Activated CD8-positive, alpha-beta memory T cell treated with anti-CD3 and anti-CD28 coated beads, Interleukin-2, amount 50 U/mL, for 1 hour (primary cell): Measurements from ENCODE around the gene FUT1.
"Not testable (repeated sequence)": the region's sequence is repeated elsewhere in the genome, so short reads cannot be mapped to it uniquely, and the experiment has no call there.

Experiments
- DNase-seq: peaks from one replicate; pipeline ENCODE4 v3.0.0-alpha.2; 2020; ENCODE audit errors: extremely low read depth

Gene FUT1

DNA sequence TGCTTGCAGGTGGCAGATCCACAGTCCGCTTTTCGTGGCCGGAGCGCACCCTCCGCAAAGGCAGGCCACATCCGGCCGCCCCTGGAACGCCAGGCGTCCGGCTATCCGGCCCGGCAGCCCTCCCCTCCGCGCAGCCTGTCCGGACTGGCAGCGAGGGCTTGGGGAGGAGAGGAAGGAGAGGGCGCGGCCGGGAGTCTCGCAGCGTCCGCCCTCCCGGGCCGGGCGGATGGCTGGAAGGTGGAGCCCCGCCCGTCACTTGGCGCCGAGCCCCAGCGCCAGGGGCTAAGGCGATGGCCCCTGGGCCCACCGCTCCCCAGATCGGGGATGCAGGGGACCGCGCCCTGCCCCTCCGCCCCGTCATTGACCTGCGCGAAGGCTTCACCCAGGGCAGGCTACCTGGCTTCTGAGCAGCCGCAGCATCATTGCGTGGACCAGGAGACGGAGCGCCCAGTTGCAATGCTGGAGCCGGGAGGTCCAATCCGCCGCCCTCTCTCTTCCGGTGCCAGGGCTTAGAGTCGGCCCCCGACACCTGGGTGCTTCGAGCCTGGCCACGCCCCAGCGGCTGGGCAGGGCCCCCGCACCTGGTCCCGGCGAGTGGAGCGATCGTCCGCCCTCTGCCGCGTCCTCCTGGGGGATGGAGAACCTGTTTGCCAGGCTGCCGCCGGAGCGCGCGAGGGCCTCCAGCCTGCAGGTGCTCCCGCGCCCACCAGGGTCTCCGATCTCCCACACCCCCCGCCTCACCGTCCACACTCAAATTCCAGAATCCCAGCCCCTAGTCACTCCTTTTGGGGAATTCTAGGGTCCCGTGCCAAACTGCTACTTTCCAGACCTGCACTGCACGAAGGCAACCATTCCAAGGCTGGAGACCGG, at the start of gene FUT1:
Gene FUT1, minus strand, starts transcription at position 146 of the 870 bp plus-strand sequence. CDS start 1,360 bp downstream, outside the sequence.
- DNase-seq: no peak

DNA sequence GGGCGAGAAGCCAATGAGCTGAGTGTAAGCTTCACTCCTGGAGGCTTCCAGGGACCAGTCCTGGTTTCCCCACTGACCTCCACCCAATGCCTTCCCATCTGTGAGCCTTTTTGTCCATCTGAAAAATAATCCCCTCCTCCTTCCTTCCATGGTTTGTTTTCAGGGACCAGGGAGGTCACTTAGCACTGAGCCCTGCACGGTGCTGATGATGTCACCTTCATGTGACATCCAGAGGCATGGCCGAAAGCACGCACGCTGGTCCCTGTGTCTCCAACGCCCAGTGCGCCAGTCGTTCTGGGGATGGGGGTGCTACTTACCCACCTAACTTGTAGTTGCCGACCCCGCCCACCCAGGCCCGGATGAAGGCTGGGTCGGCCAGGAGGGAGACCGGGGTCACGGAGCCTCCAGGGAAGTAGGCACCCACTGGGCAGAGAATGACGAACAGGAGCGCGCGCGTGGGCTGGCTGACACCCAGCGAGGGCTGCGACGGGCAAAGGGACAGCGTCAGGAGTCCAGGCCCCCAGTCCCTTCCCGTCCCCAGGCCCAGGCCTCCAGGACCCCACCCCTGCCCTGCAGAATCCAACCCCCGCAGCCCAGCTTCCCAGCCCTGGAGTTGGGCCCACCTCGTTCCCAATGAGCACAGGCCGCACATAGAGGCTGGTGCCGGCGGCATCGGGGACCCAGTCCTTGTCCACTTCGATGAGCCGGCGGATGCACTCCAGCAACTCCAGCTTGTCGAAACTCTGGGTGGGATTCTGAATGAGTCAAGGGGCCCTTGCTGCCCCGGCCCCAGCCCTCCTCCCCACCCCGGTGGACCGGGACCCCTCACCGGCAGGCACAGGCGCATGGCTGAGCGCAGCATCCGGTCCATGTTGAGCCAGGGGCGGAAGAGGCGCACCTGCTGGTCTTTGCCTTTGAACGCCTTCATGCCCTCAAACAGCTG, 47.2 kb upstream of the FUT1 start:
- no peak for DNase-seq

GRCh38 chr19:48798937-48799336, 46.5 kb upstream of the FUT1 start:
- no peak for DNase-seq

DNA sequence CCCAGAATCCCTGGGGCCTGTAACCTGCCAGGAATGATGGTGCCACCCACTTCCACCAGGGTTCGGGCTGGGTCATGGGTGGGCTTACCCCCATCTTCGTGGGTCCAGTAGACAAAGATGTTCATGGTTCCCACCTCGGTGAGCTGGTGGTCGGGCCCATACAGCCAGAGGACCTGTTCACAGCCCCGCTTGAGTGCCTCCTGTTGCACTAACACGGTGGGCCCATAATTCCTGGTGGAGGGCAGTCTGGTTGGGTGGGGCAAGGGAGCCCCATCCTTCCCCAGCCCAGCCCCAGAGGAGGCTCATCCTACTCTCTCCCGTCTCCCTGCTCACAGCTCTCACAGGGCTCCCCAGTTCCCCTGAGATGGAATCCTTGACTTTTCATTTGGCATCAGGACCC, 44.7 kb upstream of the FUT1 start:
- no peak for DNase-seq

DNA sequence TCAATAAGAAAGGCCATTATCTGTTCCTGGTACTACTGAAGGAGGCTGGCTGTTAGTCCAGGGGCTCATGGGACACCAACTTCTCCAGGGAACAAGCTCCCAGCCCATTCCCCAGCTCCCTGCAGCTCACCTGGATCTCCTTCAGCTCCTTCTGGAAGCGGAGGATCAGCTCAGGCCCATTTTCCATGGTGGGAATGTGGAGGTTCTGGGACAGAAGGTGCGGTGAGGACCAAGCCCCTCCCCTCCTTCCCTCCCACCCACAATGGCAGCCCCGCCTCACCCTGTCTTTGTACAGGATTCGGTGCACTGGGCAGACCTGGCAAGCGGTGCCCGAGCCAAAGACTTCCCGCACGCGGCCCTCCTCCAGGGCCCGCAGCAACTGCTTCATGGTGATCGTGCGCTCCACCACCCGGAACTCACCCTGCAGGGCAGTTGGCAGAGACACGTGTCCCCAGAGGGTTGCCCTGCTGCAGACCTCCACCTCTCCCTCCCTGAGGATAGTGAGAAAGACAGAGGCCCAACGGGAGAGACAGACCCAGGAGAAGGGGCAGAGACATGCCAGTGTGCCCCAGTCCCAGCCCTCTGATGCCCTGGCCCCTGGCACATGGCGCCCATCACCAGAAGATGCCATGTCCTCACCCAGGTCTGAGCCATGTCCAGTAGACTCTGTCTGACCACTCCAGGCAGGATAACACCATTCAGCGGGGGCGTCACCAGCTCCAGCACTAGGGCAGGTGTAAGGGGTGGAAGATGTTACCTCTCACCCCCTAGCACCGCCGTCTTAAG, 44.0 kb upstream of the FUT1 start:
- no peak for DNase-seq

DNA sequence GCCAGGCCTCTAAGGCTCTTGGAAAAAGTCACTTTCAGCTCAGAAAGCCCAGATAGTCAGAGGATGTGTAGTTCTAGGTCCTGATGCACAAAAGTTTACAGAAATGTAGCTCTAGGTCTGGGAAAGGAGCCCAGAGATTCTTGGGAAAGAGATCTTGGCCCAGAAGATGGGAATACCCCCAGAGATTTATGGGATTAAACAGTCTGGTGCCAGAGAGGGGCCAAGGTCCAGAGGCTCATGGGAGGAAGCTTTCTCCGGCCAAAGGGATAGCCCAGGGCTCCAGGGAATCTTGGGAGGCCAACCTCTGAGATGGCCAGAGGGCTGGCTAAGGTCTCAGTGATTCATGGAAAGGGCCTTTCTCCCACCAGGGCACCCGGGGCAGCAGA, 43.2 kb upstream of the FUT1 start:
- no peak for DNase-seq

GRCh38 chr19:48795055-48795684, 42.7 kb upstream of the FUT1 start:
- DNase-seq: peak; percentile 57

DNA sequence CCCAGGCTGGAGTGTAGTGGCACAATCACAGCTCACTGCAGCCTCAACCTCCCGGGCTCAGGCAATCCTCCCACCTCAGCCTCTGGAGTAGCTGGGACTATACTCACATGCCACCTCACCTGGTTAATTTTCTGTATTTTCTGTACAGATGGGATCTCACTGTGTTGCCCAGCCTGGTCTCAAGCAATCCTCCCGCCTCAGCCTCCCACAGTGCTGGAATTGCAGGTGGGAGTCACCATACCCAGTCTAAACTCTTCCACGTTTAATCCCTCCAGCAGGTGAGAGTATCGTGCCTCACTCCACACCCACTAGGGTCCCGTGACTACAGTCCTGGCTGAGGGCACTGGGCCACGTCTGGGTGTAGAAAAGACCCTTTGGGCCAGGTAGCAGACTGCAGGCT, 41.9 kb upstream of the FUT1 start:
- no peak for DNase-seq

DNA sequence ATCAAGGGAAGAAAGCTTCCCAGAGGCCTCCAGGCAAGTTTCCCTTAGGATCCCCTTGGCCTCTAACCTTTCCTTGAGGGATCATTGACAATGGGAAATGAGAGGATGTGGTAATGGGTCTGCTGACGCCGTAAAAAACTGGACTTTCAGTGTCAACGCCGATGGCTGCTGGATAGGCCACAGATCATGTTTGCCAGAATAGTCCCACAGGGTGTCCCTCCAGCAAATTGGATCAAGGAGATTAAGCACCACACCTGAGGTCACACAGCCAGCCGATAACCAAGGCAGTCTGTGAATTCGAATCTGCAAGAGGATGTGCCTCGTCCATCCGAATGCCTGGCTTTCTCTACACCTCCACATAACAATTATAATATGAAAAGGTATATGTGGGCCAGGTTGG, 40.8 kb upstream of the FUT1 start:
- DNase-seq: no peak

GRCh38 chr19:48787331-48787730, 34.9 kb upstream of the FUT1 start:
- not testable (repeated sequence) for DNase-seq

DNA sequence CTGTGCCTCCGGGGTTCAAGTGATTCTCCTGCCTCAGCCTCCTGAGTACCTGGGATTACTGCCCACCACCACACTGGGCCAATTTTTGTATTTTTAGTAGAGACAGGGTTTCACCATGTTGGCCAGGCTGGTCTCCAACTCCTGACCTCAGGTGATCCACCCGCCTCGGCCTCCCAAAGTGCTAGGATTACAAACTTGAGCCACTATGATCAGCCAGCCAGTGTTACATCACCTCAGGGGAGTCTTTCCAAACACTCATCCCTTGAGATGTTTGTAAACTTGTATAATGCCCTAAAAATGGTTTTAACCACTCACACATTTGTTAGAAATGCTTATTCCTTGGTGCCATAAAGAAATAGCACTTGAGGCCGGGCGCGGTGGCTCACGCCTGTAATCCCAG, 34.0 kb upstream of the FUT1 start:
- not testable (repeated sequence) for DNase-seq

GRCh38 chr19:48784527-48784926, 32.1 kb upstream of the FUT1 start:
- DNase-seq: no peak

DNA sequence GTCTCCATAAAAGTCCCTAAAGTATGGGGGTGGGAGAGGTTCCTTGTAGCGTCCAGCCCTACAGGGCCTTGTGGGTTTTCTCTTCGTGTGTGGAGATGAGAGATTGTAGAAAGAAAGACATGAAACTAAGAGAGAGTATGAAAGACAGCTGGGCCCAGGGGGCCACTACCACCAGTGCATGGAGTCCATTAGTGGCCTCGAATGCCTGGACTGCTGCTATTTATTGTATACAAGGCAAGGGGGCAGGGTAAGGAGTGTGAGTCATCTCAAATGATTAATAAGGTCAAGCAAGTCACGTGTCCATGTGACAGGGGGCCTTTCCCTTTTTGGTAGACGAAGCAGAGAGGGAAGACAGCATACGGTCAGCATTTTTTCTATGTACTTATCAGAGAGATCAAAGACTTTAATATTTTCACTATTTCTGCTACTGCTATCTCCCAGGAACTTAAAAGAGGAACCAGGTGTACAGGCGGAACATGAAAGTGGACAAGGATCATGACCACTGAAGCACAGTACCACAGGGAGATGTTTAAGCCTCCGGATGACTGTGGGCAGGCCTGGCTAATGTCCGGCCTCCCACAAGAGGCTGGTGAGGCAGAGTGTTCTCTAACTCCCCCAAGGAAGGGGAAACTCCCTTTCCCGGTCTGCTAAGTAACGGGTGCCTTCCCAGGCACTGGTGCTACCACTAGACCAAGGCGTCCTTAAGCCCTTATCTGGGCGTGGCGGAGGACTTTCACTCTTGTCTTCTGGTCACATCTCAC, 28.4 kb upstream of the FUT1 start:
- no peak for DNase-seq

- no peak for DNase-seq
These were observed 27.2 kb upstream of the FUT1 start for GRCh38 chr19:48779636-48780035.

- DNase-seq: no peak
These were observed 25.3 kb upstream of the FUT1 start for GRCh38 chr19:48777720-48778119.

DNA sequence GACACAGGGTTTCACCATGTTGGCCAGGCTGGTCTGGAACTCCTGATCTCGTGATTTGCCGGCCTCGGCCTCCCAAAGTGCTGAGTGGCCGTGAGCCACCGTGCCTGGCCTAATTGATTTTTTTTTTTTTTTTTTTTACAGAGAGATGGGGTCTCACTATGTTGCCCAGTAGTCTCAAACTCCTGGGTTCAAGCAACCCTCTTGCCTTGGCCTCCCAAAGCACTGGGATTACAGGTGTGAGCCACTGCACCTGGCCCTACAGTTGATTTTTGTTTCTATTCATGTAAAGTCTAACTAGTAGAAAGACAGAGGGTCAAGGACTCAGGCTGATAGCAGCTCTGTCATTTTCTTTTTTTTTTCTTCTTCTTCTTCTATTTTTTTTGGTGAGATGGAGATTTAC, 24.7 kb upstream of the FUT1 start:
- DNase-seq: no peak

DNA sequence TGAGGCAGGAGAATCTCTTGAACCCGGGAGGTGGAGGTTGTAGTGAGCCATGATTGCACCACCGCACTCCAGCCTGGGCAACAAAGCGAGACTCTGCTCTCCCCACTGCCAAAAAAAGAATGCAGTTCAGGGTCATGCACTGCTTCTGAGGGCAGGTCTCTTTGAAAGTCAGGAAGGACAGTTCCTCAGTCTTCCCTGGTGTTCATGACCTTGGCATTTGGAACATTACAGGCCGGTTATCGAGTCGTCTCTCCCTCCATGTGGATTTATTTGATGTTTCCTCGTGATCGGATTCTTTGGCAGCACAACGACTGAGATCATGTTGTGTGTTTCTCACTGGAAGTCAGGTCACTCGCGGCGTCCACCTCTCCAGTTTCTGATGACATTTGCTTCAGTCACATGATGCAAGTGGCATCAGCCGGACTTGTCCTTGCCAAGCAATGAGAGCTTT, 20.1 kb upstream of the FUT1 start:
- no peak for DNase-seq

GRCh38 chr19:48770734-48771472, 18.5 kb upstream of the FUT1 start:
- DNase-seq: no peak

DNA sequence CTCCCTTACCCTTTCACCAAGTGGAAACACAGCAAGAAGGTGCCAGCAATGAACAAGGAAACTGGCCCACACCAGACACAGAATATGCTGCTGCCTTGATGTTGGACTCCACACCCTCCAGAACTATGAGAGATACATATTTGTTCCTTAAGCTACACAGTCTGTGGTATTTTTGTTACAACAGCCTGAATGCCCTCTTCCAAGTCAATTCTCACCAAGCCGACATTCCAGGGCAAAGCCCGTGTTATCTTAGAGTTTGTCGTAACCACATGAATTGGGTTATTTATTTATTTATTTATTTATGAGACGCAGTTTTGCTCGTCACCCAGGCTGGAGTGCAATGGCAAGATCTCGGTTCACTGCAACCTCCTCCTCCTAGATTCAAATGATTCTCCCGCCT, 17.8 kb upstream of the FUT1 start:
- DNase-seq: no peak
